ENCODE data around the gene ALLC. TPM values are rescaled to one million over a fixed set of nuclear protein-coding genes. Genes with fewer than 3 reads are reported as not detected.

ALLC gene
- total and polyA plus RNA-seq, 9 of the 15 experiments (the other 6 are each of a cell fraction or from before 2014, with no cell fraction given): not detected

GRCh38 chr2:3705782-3706181 lies 47.8 kb downstream of the ALLC start (continued):
- TF ChIP-seq HMGXB4 (CRISPR knock-in tag; IDR thresholded peaks at IDR 0.05): no peak
- no peak for TF ChIP-seq ZBTB34 (CRISPR knock-in tag; IDR thresholded peaks at IDR 0.05)
- TF ChIP-seq DIDO1 (tag; IDR thresholded peaks at IDR 0.05; ENCODE audit: low read depth): no peak
- no peak for TF ChIP-seq NONO (IDR thresholded peaks at IDR 0.05; ENCODE audit: low read depth in 2 of 2, low read length in 1 of 2)
- TF ChIP-seq KHSRP (IDR thresholded peaks at IDR 0.05): no peak
- no peak for TF ChIP-seq KLF13 (tag; IDR thresholded peaks at IDR 0.05; ENCODE audit: borderline replicate concordance, low read depth)
- no peak for TF ChIP-seq PCBP1 (IDR thresholded peaks at IDR 0.05; ENCODE audit: low read depth, low read length, poor library complexity, severe bottlenecking)
- TF ChIP-seq ADNP (tag; IDR thresholded peaks at IDR 0.05): no peak
- TF ChIP-seq, protein P1, sequence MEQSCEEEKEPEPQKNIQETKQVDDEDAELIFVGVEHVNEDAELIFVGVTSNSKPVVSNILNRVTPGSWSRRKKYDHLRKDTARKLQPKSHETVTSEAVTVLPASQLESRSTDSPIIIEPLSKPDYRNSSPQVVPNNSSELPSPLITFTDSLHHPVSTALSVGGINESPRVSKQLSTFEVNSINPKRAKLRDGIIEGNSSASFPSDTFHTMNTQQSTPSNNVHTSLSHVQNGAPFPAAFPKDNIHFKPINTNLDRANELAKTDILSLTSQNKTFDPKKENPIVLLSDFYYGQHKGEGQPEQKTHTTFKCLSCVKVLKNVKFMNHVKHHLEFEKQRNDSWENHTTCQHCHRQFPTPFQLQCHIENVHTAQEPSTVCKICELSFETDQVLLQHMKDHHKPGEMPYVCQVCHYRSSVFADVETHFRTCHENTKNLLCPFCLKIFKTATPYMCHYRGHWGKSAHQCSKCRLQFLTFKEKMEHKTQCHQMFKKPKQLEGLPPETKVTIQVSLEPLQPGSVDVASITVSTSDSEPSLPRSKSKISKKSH (CRISPR knock-in tag; IDR thresholded peaks at IDR 0.05): no peak
- no peak for TF ChIP-seq MXD1 (CRISPR knock-in tag; IDR thresholded peaks at IDR 0.05; ENCODE audit: borderline replicate concordance, poor library complexity, severe bottlenecking)
- no peak for TF ChIP-seq SMAD1 (IDR thresholded peaks at IDR 0.05; ENCODE audit: low read depth, low read length, partially characterized antibody)
- TF ChIP-seq BMI1 (IDR thresholded peaks at IDR 0.05; ENCODE audit: low read length): no peak

Measured in K562 (cell line).